WTC11 (cell line): ENCODE data around the gene MITF.

Experiments
- SP1 ChIP-seq: sonication (generic); formaldehyde crosslinking; conservative IDR thresholded peaks from 2 replicates; pipeline ENCODE4 v1.8.1; 2022; ENCODE audit warnings: missing genetic modification reagents
- ZNF138 ChIP-seq: sonication (generic); formaldehyde crosslinking; conservative IDR thresholded peaks from 2 replicates; pipeline ENCODE4 v1.8.1; 2022; ENCODE audit warnings: mild to moderate bottlenecking, moderate library complexity, missing genetic modification reagents
- ZNF219 ChIP-seq: sonication (generic); formaldehyde crosslinking; IDR thresholded peaks from 2 replicates; pipeline ENCODE4 v1.8.0; 2023; ENCODE audit warnings: missing genetic modification reagents, mild to moderate bottlenecking, borderline replicate concordance
- ZNF317 ChIP-seq: sonication (generic); formaldehyde crosslinking; IDR thresholded peaks from 2 replicates; pipeline ENCODE4 v1.8.1; 2023; ENCODE audit warnings: low read depth, mild to moderate bottlenecking, moderate library complexity, missing genetic modification reagents, borderline replicate concordance
- ZNF396 ChIP-seq: fragments of 250-450 bp; sonication (Bioruptor Pico); IDR thresholded peaks from 2 replicates; pipeline ENCODE4 v1.8.0; 2021; ENCODE audit warnings: mild to moderate bottlenecking, moderate library complexity, borderline replicate concordance
- TF ChIP-seq, protein P1 (sequence below): fragments of 200-600 bp; IDR thresholded peaks from 2 replicates; pipeline ENCODE4 v1.8.0; 2022; ENCODE audit warnings: antibody characterized with exemption
- TF ChIP-seq, protein P2 (sequence below): sonication (generic); formaldehyde crosslinking; IDR thresholded peaks from 2 replicates; pipeline ENCODE4 v1.8.0; 2023; ENCODE audit warnings: missing genetic modification reagents
- TF ChIP-seq, protein P3 (sequence below): sonication (generic); formaldehyde crosslinking; IDR thresholded peaks from 2 replicates; pipeline ENCODE4 v1.8.1; 2022; ENCODE audit warnings: low read depth, missing genetic modification reagents, borderline replicate concordance

DNA sequence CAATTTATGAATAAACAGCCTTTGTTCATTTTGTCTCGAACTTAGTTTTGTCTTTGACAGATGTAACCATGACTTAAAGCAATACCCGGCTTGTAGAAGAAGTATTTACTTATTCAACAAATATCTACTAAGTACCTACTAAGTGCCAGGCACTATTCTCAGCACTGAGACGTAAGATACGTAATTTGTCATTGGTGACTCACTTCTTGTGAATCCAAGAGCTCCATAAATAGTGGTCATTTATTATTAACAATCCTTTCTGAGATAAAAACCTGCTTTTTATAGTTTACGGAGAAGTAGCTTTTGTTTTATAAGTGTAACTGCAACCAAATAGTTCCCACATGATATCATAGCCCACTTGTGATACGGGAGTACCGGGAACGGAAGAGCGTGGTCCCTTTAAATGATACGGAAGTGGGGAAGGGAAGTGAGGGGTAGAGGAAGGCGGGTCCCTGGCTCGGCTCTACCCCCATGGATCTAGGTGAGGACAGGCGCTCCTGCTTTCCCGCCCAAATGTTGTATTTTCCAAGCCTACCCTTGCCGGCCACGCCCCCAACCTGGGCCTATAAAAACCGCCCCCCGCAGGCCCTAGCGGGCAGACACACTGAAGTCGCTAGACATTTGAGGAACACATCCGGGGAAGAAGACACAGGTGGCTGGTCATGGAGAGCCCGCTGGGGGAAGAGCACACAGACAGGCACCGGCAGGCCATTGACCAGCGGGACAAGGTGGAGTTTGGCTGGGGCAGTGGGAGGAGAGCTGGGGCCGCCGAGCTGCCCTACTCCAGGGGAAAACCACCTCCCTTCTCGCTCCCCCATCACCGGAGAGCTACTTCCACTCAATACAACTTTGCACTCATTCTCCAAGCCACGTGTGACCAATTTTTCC lies 260.1 kb downstream of the MITF start, which contains the start of gene SAMMSON:
- no peak for TF ChIP-seq SP1 (CRISPR knock-in tag)
- no peak for TF ChIP-seq ZNF219 (CRISPR knock-in tag)
- TF ChIP-seq, protein P1, sequence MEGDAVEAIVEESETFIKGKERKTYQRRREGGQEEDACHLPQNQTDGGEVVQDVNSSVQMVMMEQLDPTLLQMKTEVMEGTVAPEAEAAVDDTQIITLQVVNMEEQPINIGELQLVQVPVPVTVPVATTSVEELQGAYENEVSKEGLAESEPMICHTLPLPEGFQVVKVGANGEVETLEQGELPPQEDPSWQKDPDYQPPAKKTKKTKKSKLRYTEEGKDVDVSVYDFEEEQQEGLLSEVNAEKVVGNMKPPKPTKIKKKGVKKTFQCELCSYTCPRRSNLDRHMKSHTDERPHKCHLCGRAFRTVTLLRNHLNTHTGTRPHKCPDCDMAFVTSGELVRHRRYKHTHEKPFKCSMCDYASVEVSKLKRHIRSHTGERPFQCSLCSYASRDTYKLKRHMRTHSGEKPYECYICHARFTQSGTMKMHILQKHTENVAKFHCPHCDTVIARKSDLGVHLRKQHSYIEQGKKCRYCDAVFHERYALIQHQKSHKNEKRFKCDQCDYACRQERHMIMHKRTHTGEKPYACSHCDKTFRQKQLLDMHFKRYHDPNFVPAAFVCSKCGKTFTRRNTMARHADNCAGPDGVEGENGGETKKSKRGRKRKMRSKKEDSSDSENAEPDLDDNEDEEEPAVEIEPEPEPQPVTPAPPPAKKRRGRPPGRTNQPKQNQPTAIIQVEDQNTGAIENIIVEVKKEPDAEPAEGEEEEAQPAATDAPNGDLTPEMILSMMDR, result no peak
- TF ChIP-seq ZNF396 (CRISPR knock-in tag), result no peak
- no peak for TF ChIP-seq ZNF317 (CRISPR knock-in tag)
- TF ChIP-seq, protein P2, sequence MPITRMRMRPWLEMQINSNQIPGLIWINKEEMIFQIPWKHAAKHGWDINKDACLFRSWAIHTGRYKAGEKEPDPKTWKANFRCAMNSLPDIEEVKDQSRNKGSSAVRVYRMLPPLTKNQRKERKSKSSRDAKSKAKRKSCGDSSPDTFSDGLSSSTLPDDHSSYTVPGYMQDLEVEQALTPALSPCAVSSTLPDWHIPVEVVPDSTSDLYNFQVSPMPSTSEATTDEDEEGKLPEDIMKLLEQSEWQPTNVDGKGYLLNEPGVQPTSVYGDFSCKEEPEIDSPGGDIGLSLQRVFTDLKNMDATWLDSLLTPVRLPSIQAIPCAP (CRISPR knock-in tag), result no peak
- TF ChIP-seq, protein P3, sequence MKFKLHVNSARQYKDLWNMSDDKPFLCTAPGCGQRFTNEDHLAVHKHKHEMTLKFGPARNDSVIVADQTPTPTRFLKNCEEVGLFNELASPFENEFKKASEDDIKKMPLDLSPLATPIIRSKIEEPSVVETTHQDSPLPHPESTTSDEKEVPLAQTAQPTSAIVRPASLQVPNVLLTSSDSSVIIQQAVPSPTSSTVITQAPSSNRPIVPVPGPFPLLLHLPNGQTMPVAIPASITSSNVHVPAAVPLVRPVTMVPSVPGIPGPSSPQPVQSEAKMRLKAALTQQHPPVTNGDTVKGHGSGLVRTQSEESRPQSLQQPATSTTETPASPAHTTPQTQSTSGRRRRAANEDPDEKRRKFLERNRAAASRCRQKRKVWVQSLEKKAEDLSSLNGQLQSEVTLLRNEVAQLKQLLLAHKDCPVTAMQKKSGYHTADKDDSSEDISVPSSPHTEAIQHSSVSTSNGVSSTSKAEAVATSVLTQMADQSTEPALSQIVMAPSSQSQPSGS (CRISPR knock-in tag), result no peak
- TF ChIP-seq ZNF138 (CRISPR knock-in tag), result no peak
